H9 (cell line): ENCODE measurements around the gene XRN2. TPM values are rescaled to one million over a fixed set of nuclear protein-coding genes. Genes with fewer than 3 reads are reported as not detected.

ENCODE experiments used
- DNase-seq: peaks from one replicate; pipeline ENCODE4 v3.0.0-alpha.2; 2017
- H2AFZ ChIP-seq: one replicate; pipeline ENCODE4 v1.6.1; 2013; ENCODE audit warnings: mild to moderate bottlenecking, low read length, control low read depth, moderate library complexity
- H2AK5ac ChIP-seq: 2 replicates; pipeline ENCODE4 v1.6.1; 2013; ENCODE audit warnings: low read length, control low read depth, mixed read lengths; ENCODE audit not compliant: insufficient read length
- H2BK120ac ChIP-seq: one replicate; pipeline ENCODE4 v1.6.1; 2013; ENCODE audit warnings: low read depth, mild to moderate bottlenecking, low read length, control low read depth, inconsistent platforms; ENCODE audit not compliant: poor library complexity, severe bottlenecking
- H2BK12ac ChIP-seq: 2 replicates; pipeline ENCODE4 v1.6.1; 2013; ENCODE audit warnings: low read length, control low read depth, mixed read lengths, low read depth; ENCODE audit not compliant: insufficient read length
- H2BK15ac ChIP-seq: 2 replicates; pipeline ENCODE4 v1.6.1; 2013; ENCODE audit warnings: low read depth, low read length, control low read depth
- H2BK20ac ChIP-seq: one replicate; pipeline ENCODE4 v1.6.1; 2013; ENCODE audit warnings: low read depth, mild to moderate bottlenecking, low read length, control low read depth, inconsistent platforms; ENCODE audit not compliant: poor library complexity, severe bottlenecking
- H2BK5ac ChIP-seq: 2 replicates; pipeline ENCODE4 v1.6.1; 2013; ENCODE audit warnings: low read length, control low read depth, mixed read lengths; ENCODE audit not compliant: insufficient read length
- H3K14ac ChIP-seq: 2 replicates; pipeline ENCODE4 v1.6.1; 2013; ENCODE audit warnings: low read length, control low read depth; ENCODE audit not compliant: insufficient read depth
- H3K18ac ChIP-seq: 2 replicates; pipeline ENCODE4 v1.6.1; 2013; ENCODE audit warnings: low read depth, mild to moderate bottlenecking, mixed read lengths, low read length, control low read depth; ENCODE audit not compliant: insufficient read length
- H3K23ac ChIP-seq: 2 replicates; pipeline ENCODE4 v1.6.1; 2013; ENCODE audit warnings: low read length, control low read depth, mixed read lengths, low read depth; ENCODE audit not compliant: insufficient read length
- H3K23me2 ChIP-seq: 2 replicates; pipeline ENCODE4 v1.6.1; 2013; ENCODE audit warnings: low read depth, mild to moderate bottlenecking, mixed read lengths, low read length, control low read depth; ENCODE audit not compliant: insufficient read length, poor library complexity, severe bottlenecking
- H3K27ac ChIP-seq: 2 replicates; pipeline ENCODE4 v1.5.1; 2013; ENCODE audit warnings: low read length, control low read depth, mixed read lengths, low read depth; ENCODE audit not compliant: insufficient read length
- H3K27me3 ChIP-seq: 2 replicates; pipeline ENCODE4 v1.6.1; 2013; ENCODE audit warnings: low read length, control low read depth, inconsistent platforms; ENCODE audit not compliant: insufficient read depth
- H3K4ac ChIP-seq: 2 replicates; pipeline ENCODE4 v1.6.1; 2013; ENCODE audit warnings: low read depth, mild to moderate bottlenecking, control low read depth, inconsistent platforms, low read length, moderate library complexity
- H3K4me1 ChIP-seq: 2 replicates; pipeline ENCODE4 v1.6.1; 2013; ENCODE audit warnings: low read length, control low read depth, inconsistent platforms; ENCODE audit not compliant: insufficient read depth
- H3K4me2 ChIP-seq: 2 replicates; pipeline ENCODE4 v1.6.1; 2013; ENCODE audit warnings: low read length, control low read depth, mixed read lengths; ENCODE audit not compliant: insufficient read length, insufficient read depth
- H3K56ac ChIP-seq: 2 replicates; pipeline ENCODE4 v1.6.1; 2013; ENCODE audit warnings: low read depth, mild to moderate bottlenecking, mixed read lengths, low read length, control low read depth; ENCODE audit not compliant: insufficient read length
- H3K79me1 ChIP-seq: 2 replicates; pipeline ENCODE4 v1.6.1; 2013; ENCODE audit warnings: low read depth, mild to moderate bottlenecking, moderate library complexity, low read length, control low read depth, inconsistent platforms; ENCODE audit not compliant: insufficient read depth, poor library complexity, severe bottlenecking
- H3K79me2 ChIP-seq: 2 replicates; pipeline ENCODE4 v1.6.1; 2013; ENCODE audit warnings: low read length, control low read depth, inconsistent platforms; ENCODE audit not compliant: insufficient read depth
- H3K9ac ChIP-seq: 2 replicates; pipeline ENCODE4 v1.6.1; 2013; ENCODE audit warnings: low read length, control low read depth, mixed read lengths; ENCODE audit not compliant: insufficient read length; ENCODE audit errors: extremely low read depth
- H3K9me3 ChIP-seq: one replicate; pipeline ENCODE4 v1.6.1; 2013; ENCODE audit warnings: low read depth, low read length, inconsistent platforms; ENCODE audit not compliant: control insufficient read depth
- H3T11ph ChIP-seq: one replicate; pipeline ENCODE4 v1.6.1; 2013; ENCODE audit warnings: mild to moderate bottlenecking, low read length, control low read depth, inconsistent platforms
- H4K20me1 ChIP-seq: one replicate; pipeline ENCODE4 v1.6.1; 2013; ENCODE audit not compliant: control insufficient read depth, insufficient read length, insufficient read depth
- H4K5ac ChIP-seq: 2 replicates; pipeline ENCODE4 v1.6.1; 2013; ENCODE audit warnings: low read depth, mild to moderate bottlenecking, mixed read lengths, low read length, control low read depth; ENCODE audit not compliant: insufficient read length
- H4K8ac ChIP-seq: replicated peaks from 2 replicates; pipeline ENCODE4 v1.6.1; 2013; ENCODE audit warnings: low read length, control low read depth, mixed read lengths, low read depth; ENCODE audit not compliant: insufficient read length
- H4K91ac ChIP-seq: 2 replicates; pipeline ENCODE4 v1.6.1; 2013; ENCODE audit warnings: low read depth, mild to moderate bottlenecking, moderate library complexity, mixed read lengths, low read length, control low read depth; ENCODE audit not compliant: insufficient read length
- H3K27ac Mint-ChIP-seq, 3 experiments: 2 replicates in 2 of 3; 3 replicates in 1 of 3; pipeline ENCODE4 v1.8.0; 2020 to 2021; ENCODE audit warnings: mixed read lengths in 3 of 3, mild to moderate bottlenecking in 1 of 3, moderate library complexity in 1 of 3
- H3K27me3 Mint-ChIP-seq: 2 replicates; pipeline ENCODE4 v1.8.0; 2021; ENCODE audit warnings: low read depth, mild to moderate bottlenecking, moderate library complexity, mixed read lengths
- H3K36me3 Mint-ChIP-seq, 3 experiments: 2 replicates in 2 of 3; 3 replicates in 1 of 3; pipeline ENCODE4 v1.8.0; 2020 to 2021; ENCODE audit warnings: low read depth in 3 of 3, mixed read lengths in 3 of 3; ENCODE audit not compliant: insufficient read depth in 1 of 3
- H3K4me1 Mint-ChIP-seq, 2 experiments: 2 replicates each; pipeline ENCODE4 v1.8.0; 2020; ENCODE audit warnings: mixed read lengths in 2 of 2
- H3K4me3 Mint-ChIP-seq, 2 experiments: 2 replicates in 1 of 2; 3 replicates in 1 of 2; pipeline ENCODE4 v1.8.0; 2020 to 2021; ENCODE audit warnings: mild to moderate bottlenecking in 2 of 2, mixed read lengths in 2 of 2, moderate library complexity in 1 of 2
- H3K9me3 Mint-ChIP-seq, 2 experiments: 2 replicates in 1 of 2; 3 replicates in 1 of 2; pipeline ENCODE4 v1.8.0; 2020; ENCODE audit warnings: mild to moderate bottlenecking in 2 of 2, mixed read lengths in 2 of 2, moderate library complexity in 1 of 2
- CTCF ChIP-seq: fragments of 200-600 bp; sonication (generic); conservative IDR thresholded peaks from 3 replicates; pipeline ENCODE4 v1.8.0; 2021; ENCODE audit warnings: antibody characterized with exemption, mild to moderate bottlenecking
- WGBS: extraction: QIAGEN DNeasy Blood & Tissue Kit; methylation state at CpG from one replicate; pipeline ENCODE4 v1.1.7; 2013; ENCODE audit warnings: missing lambda C conversion rate, low lambda C conversion rate, mixed read lengths; ENCODE audit not compliant: insufficient read length; ENCODE audit errors: extremely low coverage; 5-methylcytosine and 5-hydroxymethylcytosine counted together
- total RNA-seq: library from RNA; stranded (reverse); gene quantifications from 2 replicates; pipeline ENCODE4 v1.2.1, GENCODE V29; 2021

The XRN2 gene
- total RNA-seq, 1 experiment from 2014 or later = 96.7 TPM

- no peaks in the 10 kb centered on the region; a peak in 1 of 5 replicates for H3K9me3 Mint-ChIP-seq
These were observed 45.9 kb upstream of the XRN2 start for GRCh38 chr20:21257192-21257591.

More at GRCh38 chr20:21257192-21257591, 45.9 kb upstream of the XRN2 start:
- Histone ChIP-seq H4K91ac (no peak overlapping the region), H3K9ac (no peak overlapping the region), H3T11ph (no peak overlapping the region), H3K79me2 (no peaks in the 10 kb centered on the region), H3K4ac (no peak overlapping the region), H2AK5ac (no peak overlapping the region), H2BK120ac (no peak overlapping the region), H3K27ac (no peak overlapping the region), H2BK15ac (no peak overlapping the region), H3K4me2 (no peak overlapping the region), H4K20me1 (no peaks in the 10 kb centered on the region), H3K14ac (no peak overlapping the region), H2BK12ac (no peak overlapping the region), H2AFZ (no peak overlapping the region), H4K5ac (no peak overlapping the region), H3K18ac (no peak overlapping the region), H3K27me3 (no peaks in the 10 kb centered on the region; the same call in 1 of the 2 replicates), H3K79me1 (no peaks in the 10 kb centered on the region), H3K9me3 (no peaks in the 10 kb centered on the region), H3K4me1 (no peaks in the 10 kb centered on the region), H2BK5ac (no peak overlapping the region), H3K23ac (no peak overlapping the region), H4K8ac (no peak overlapping the region), H3K56ac (no peak overlapping the region), H2BK20ac (no peak overlapping the region), H3K23me2 (no peaks in the 10 kb centered on the region)
- no peak for DNase-seq
- no peaks in the 10 kb centered on the region; a peak in 1 of 7 replicates for H3K36me3 Mint-ChIP-seq
- TF ChIP-seq CTCF = no peak
- H3K4me3 Mint-ChIP-seq = no peak overlapping the region
- H3K4me1 Mint-ChIP-seq = no peaks in the 10 kb centered on the region
- no CpG with 5 or more reads among the region's 3 CpGs for WGBS
- H3K27ac Mint-ChIP-seq = no peak overlapping the region
- H3K27me3 Mint-ChIP-seq = no peaks in the 10 kb centered on the region; the same call in 1 of the 2 replicates
